T-cell (primary cell): ENCODE data around the gene SAG. TPM values are rescaled to one million over a fixed set of nuclear protein-coding genes. Genes with fewer than 3 reads are reported as not detected.

Experiments
- ATAC-seq, 4 experiments: fragments of 200-7000 bp in 3 of 4; fragments of 150-1000 bp in 1 of 4; cut with Tn5 transposase; replicated peaks in 1 of 4; 1 replicate in 3 of 4; 2 replicates in 1 of 4; pipeline ENCODE4 v1.10.0; 2021; ENCODE audit warnings: moderate library complexity in 3 of 4, mild to moderate bottlenecking in 2 of 4, moderate number of reproducible peaks in 1 of 4
- CTCF ChIA-PET, 2 donors: fragments of 300-600 bp; sonication (Branson Sonifier 250); formaldehyde crosslinking; loops; one replicate each; lab custom pipeline; 2022; ENCODE audit warnings: antibody characterized with exemption in 2 of 2; lab: Charles Lee
- POLR2A ChIA-PET, 2 donors: fragments of 300-600 bp; sonication (Branson Sonifier 250); formaldehyde crosslinking; loops; one replicate each; lab custom pipeline; 2022; ENCODE audit warnings: antibody characterized with exemption in 2 of 2; lab: Charles Lee
- DNase-seq, 35 experiments: peaks; one replicate each; pipeline versions ENCODE4 v3.0.0 to v3.0.0-alpha.2; 2013 to 2023
- H3K27ac ChIP-seq: one replicate; pipeline ENCODE4 v1.5.1; 2013; ENCODE audit warnings: low read length
- H3K27me3 ChIP-seq, 2 experiments: replicated peaks in 1 of 2; 1 replicate in 1 of 2; 2 replicates in 1 of 2; pipeline versions ENCODE4 v1.6.1 to v1.7.0; 2013; ENCODE audit warnings: low read length in 1 of 2, mixed read lengths in 1 of 2; ENCODE audit not compliant: control insufficient read depth in 2 of 2, insufficient read depth in 2 of 2; ENCODE audit errors: extremely low read depth in 1 of 2
- H3K36me3 ChIP-seq, 2 donors: 1 replicate in 1 of 2; 2 replicates in 1 of 2; pipeline versions ENCODE4 v1.6.1 to v1.7.0; 2013; ENCODE audit warnings: low read length in 1 of 2; ENCODE audit not compliant: control insufficient read depth in 2 of 2, insufficient read depth in 1 of 2; ENCODE audit errors: extremely low read depth in 1 of 2
- H3K4me1 ChIP-seq, 2 experiments: 1 replicate in 1 of 2; 2 replicates in 1 of 2; pipeline versions ENCODE4 v1.6.1 to v1.7.0; 2013; ENCODE audit warnings: low read length in 2 of 2, mixed read lengths in 1 of 2; ENCODE audit not compliant: insufficient read depth in 2 of 2, control insufficient read depth in 1 of 2; ENCODE audit errors: extremely low read depth in 1 of 2
- H3K4me3 ChIP-seq, 2 donors: 1 replicate in 1 of 2; 2 replicates in 1 of 2; pipeline versions ENCODE4 v1.5.1 to v1.7.0; 2013; ENCODE audit warnings: mild to moderate bottlenecking in 2 of 2, low read length in 1 of 2, moderate library complexity in 1 of 2; ENCODE audit not compliant: control insufficient read depth in 1 of 2; ENCODE audit errors: extremely low read depth in 1 of 2
- H3K9me3 ChIP-seq: 2 replicates; pipeline ENCODE4 v1.7.0; 2013
- H3K27ac Mint-ChIP-seq, 2 donors: one replicate each; pipeline ENCODE4 v1.8.0; 2020 to 2021; ENCODE audit warnings: mild to moderate bottlenecking in 2 of 2, mixed read lengths in 2 of 2
- H3K27me3 Mint-ChIP-seq, 2 donors: one replicate each; pipeline ENCODE4 v1.8.0; 2021 to 2022; ENCODE audit warnings: mixed read lengths in 2 of 2
- H3K36me3 Mint-ChIP-seq: one replicate; pipeline ENCODE4 v1.8.0; 2021; ENCODE audit warnings: mixed read lengths
- H3K4me1 Mint-ChIP-seq, 3 donors: one replicate each; pipeline ENCODE4 v1.8.0; 2020 to 2022; ENCODE audit warnings: mixed read lengths in 3 of 3, mild to moderate bottlenecking in 1 of 3
- H3K4me3 Mint-ChIP-seq, 3 donors: one replicate each; pipeline ENCODE4 v1.8.0; 2020 to 2022; ENCODE audit warnings: mild to moderate bottlenecking in 3 of 3, mixed read lengths in 3 of 3, moderate library complexity in 3 of 3
- H3K9me3 Mint-ChIP-seq, 3 donors: one replicate each; pipeline ENCODE4 v1.8.0; 2020 to 2022; ENCODE audit warnings: mixed read lengths in 3 of 3
- WGBS: methylation state at CpG from one replicate; pipeline ENCODE4 v1.1.5; 2013; ENCODE audit warnings: missing lambda C conversion rate; ENCODE audit not compliant: insufficient coverage; 5-methylcytosine and 5-hydroxymethylcytosine counted together
- total RNA-seq, 35 experiments: library from RNA in 6 of 35; stranded (reverse) in 6 of 35; fragments of 120-200 nt in 1 of 35; gene quantifications; one replicate each; pipeline versions ENCODE4 v1.2.1 to v1.2.4 and lab custom pipeline; 2013 to 2026

The SAG gene
- total RNA-seq, 5 donors from 2014 or later (not counting 1 experiment from before 2014, with no cell fraction given) = 0.03 to 0.37 TPM; not detected in 3

- Mint-ChIP-seq H3K4me3 (no peak overlapping the region), H3K4me1 (peaks cover 0 to 4% (median 3%) of the 10 kb centered on the region in 3 donors), H3K27me3 (no peaks in the 10 kb centered on the region), H3K27ac (no peak overlapping the region), H3K36me3 (no peaks in the 10 kb centered on the region), H3K9me3 (no peaks in the 10 kb centered on the region)
- ChIA-PET CTCF (no interaction called here), POLR2A (no interaction called here)
- Histone ChIP-seq H3K4me1 (no peaks in the 10 kb centered on the region), H3K36me3 (no peaks in the 10 kb centered on the region), H3K27me3 (no peaks in the 10 kb centered on the region), H3K4me3 (no peak overlapping the region), H3K9me3 (no peaks in the 10 kb centered on the region), H3K27ac (no peak overlapping the region)
- ATAC-seq (no peak), DNase-seq (no peak)
- whole genome bisulfite sequencing = no CpG with 5 or more reads among the region's 6 CpGs
Measured at GRCh38 chr2:233301811-233302210, 5.8 kb upstream of the SAG start.

GRCh38 chr2:233303252-233303651 is 4.4 kb upstream of the SAG start:
- no peaks in the 10 kb centered on the region for H3K36me3 Mint-ChIP-seq
- Histone ChIP-seq H3K9me3 (no peaks in the 10 kb centered on the region), H3K4me3 (no peak overlapping the region), H3K4me1 (no peaks in the 10 kb centered on the region), H3K27me3 (no peaks in the 10 kb centered on the region), H3K36me3 (no peaks in the 10 kb centered on the region), H3K27ac (no peak overlapping the region)
- H3K27ac Mint-ChIP-seq = no peak overlapping the region
- ATAC-seq (no peak), DNase-seq (no peak)
- no peak overlapping the region for H3K4me3 Mint-ChIP-seq
- no peaks in the 10 kb centered on the region for H3K27me3 Mint-ChIP-seq
- WGBS = 100% methylated on average over 3 of the region's 3 CpGs
- H3K4me1 Mint-ChIP-seq = peaks cover 0 to 4% (median 3%) of the 10 kb centered on the region in 3 donors
- H3K9me3 Mint-ChIP-seq = no peaks in the 10 kb centered on the region
- ChIA-PET POLR2A (interaction anchor here in 1 of 2 donors (0.6 kb wide), 1 partner anchor 584 kb away, joined by 5 read pairs; no protein-coding TSS in a partner anchor), CTCF (interaction anchor here (0.7 to 1.1 kb wide), 4 partner anchors 9 to 209 kb away, joined by 3 to 4 read pairs (median 3); no protein-coding TSS in a partner anchor)

GRCh38 chr2:233311241-233311926 is 3.8 kb downstream of the SAG start:
- no peaks in the 10 kb centered on the region for H3K36me3 ChIP-seq
- H3K9me3 Mint-ChIP-seq = no peaks in the 10 kb centered on the region
- H3K9me3 ChIP-seq = no peaks in the 10 kb centered on the region
- no peak overlapping the region for H3K4me3 Mint-ChIP-seq
- POLR2A ChIA-PET = no interaction called here
- no peak overlapping the region for H3K27ac Mint-ChIP-seq
- ATAC-seq (no peak), DNase-seq (no peak)
- H3K27ac ChIP-seq = no peak overlapping the region
- H3K4me1 ChIP-seq = peaks cover 0 to 12% of the 10 kb centered on the region in 2 experiments
- WGBS = no CpG with 5 or more reads among the region's 11 CpGs
- no peaks in the 10 kb centered on the region for H3K27me3 Mint-ChIP-seq
- CTCF ChIA-PET = no interaction called here
- no peak overlapping the region for H3K4me3 ChIP-seq
- no peaks in the 10 kb centered on the region for H3K36me3 Mint-ChIP-seq
- H3K4me1 Mint-ChIP-seq = peaks cover 2 to 12% (median 12%) of the 10 kb centered on the region in 3 donors
- peaks cover 0 to 6% of the 10 kb centered on the region in 2 experiments for H3K27me3 ChIP-seq

- H3K27ac ChIP-seq = no peak overlapping the region
- WGBS = 72% methylated on average over 8 of the region's 8 CpGs
- peaks cover 0 to 7% of the 10 kb centered on the region in 2 experiments for H3K27me3 ChIP-seq
- H3K27ac Mint-ChIP-seq = no peak overlapping the region
- no peaks in the 10 kb centered on the region for H3K9me3 ChIP-seq
- H3K36me3 Mint-ChIP-seq = no peaks in the 10 kb centered on the region
- ChIA-PET POLR2A (no interaction called here), CTCF (no interaction called here)
- no peaks in the 10 kb centered on the region for H3K27me3 Mint-ChIP-seq
- H3K4me1 Mint-ChIP-seq = peaks cover 2 to 12% (median 12%) of the 10 kb centered on the region in 3 donors
- DNase-seq = no peak
- no peak overlapping the region for H3K4me3 Mint-ChIP-seq
- ATAC-seq = no peak
- H3K4me3 ChIP-seq = no peak overlapping the region
- H3K36me3 ChIP-seq = no peaks in the 10 kb centered on the region
- peaks cover 0 to 12% of the 10 kb centered on the region in 2 experiments for H3K4me1 ChIP-seq
- H3K9me3 Mint-ChIP-seq = no peaks in the 10 kb centered on the region
Measured at GRCh38 chr2:233312874-233313273, 5.3 kb downstream of the SAG start.

- H3K36me3 Mint-ChIP-seq = no peaks in the 10 kb centered on the region
- Histone ChIP-seq H3K9me3 (no peaks in the 10 kb centered on the region), H3K27me3 (peaks cover 0 to 16% of the 10 kb centered on the region in 2 experiments), H3K4me3 (no peak overlapping the region), H3K4me1 (peaks cover 0 to 12% of the 10 kb centered on the region in 2 experiments), H3K36me3 (no peaks in the 10 kb centered on the region), H3K27ac (no peak overlapping the region)
- peaks cover 2 to 12% (median 12%) of the 10 kb centered on the region in 3 donors for H3K4me1 Mint-ChIP-seq
- no peak for ATAC-seq
- no peak overlapping the region for H3K4me3 Mint-ChIP-seq
- CTCF ChIA-PET = interaction anchor here (0.7 to 1.0 kb wide), 2 partner anchors 14 to 36 kb away, joined by 3 to 4 read pairs; no protein-coding TSS in a partner anchor
- DNase-seq = no peak
- H3K27me3 Mint-ChIP-seq = peaks cover 0 to 4% of the 10 kb centered on the region in 2 donors
- no peak overlapping the region for H3K27ac Mint-ChIP-seq
- no peaks in the 10 kb centered on the region for H3K9me3 Mint-ChIP-seq
- WGBS = 89% methylated on average over 15 of the region's 20 CpGs
- POLR2A ChIA-PET = interaction anchor here in 1 of 2 donors (0.6 kb wide), 1 partner anchor 42 kb away, joined by 3 read pairs; no protein-coding TSS in a partner anchor
Measured at GRCh38 chr2:233314180-233314925, 6.7 kb downstream of the SAG start.

GRCh38 chr2:233317196-233317943 is 9.8 kb downstream of the SAG start:
- Mint-ChIP-seq H3K9me3 (no peaks in the 10 kb centered on the region), H3K4me3 (no peak overlapping the region), H3K27ac (no peak overlapping the region), H3K36me3 (no peaks in the 10 kb centered on the region), H3K4me1 (peaks cover 0 to 13% (median 7%) of the 10 kb centered on the region in 3 donors), H3K27me3 (peaks cover 0 to 4% of the 10 kb centered on the region in 2 donors)
- CTCF ChIA-PET = no interaction called here
- no peak overlapping the region for H3K4me3 ChIP-seq
- ATAC-seq (no peak), DNase-seq (no peak)
- H3K4me1 ChIP-seq = peaks cover 0 to 9% of the 10 kb centered on the region in 2 experiments
- no peak overlapping the region for H3K27ac ChIP-seq
- POLR2A ChIA-PET = no interaction called here
- no peaks in the 10 kb centered on the region for H3K9me3 ChIP-seq
- H3K27me3 ChIP-seq = peaks cover 0 to 26% of the 10 kb centered on the region in 2 experiments
- no peaks in the 10 kb centered on the region for H3K36me3 ChIP-seq
- 95% methylated on average over 4 of the region's 7 CpGs for WGBS
